H1 (cell line): Measurements from ENCODE around the gene ATP6V0A1. TPM values are rescaled to one million over a fixed set of nuclear protein-coding genes. Genes with fewer than 3 reads are reported as not detected.
A peak's percentile ranks its signal among the peaks of the same experiment; 100 is the strongest.

Source experiments
- ASH2L ChIP-seq: fragments of 200-600, 300-600 bp; sonication (generic); IDR thresholded peaks from one replicate; pipeline ENCODE4 v1.7.1; 2017; ENCODE audit warnings: low read length
- BACH1 ChIP-seq: IDR thresholded peaks from 2 replicates; pipeline ENCODE4 v1.6.1; 2012; ENCODE audit warnings: low read length, improper control_type of control experiment
- BRCA1 ChIP-seq: IDR thresholded peaks from 2 replicates; pipeline ENCODE4 v1.6.1; 2012; ENCODE audit warnings: low read depth, low read length, improper control_type of control experiment
- CBX5 ChIP-seq: fragments of 300-800, 300-1000 bp; sonication (generic); IDR thresholded peaks from 2 replicates; pipeline ENCODE4 v1.7.1; 2016; ENCODE audit warnings: antibody characterized with exemption, low read length, low read depth
- CHD2 ChIP-seq: IDR thresholded peaks from 2 replicates; pipeline ENCODE4 v1.6.1; 2012; ENCODE audit warnings: low read length, improper control_type of control experiment
- CREB1 ChIP-seq: IDR thresholded peaks from 2 replicates; pipeline ENCODE4 v1.6.1; 2012; ENCODE audit warnings: inconsistent platforms
- EP300 ChIP-seq, 2 experiments: IDR thresholded peaks; 1 replicate in 1 of 2; 2 replicates in 1 of 2; pipeline ENCODE4 v1.6.1; 2011 to 2012; ENCODE audit warnings: low read depth in 2 of 2, low read length in 2 of 2, mild to moderate bottlenecking in 2 of 2, borderline replicate concordance in 1 of 2, inconsistent platforms in 1 of 2, moderate library complexity in 1 of 2
- HDAC2 ChIP-seq, 2 experiments: fragments of 300-600 bp in 1 of 2; sonication (generic) in 1 of 2; IDR thresholded peaks; 2 replicates each; pipeline ENCODE4 v1.6.1; 2011 to 2012; ENCODE audit warnings: low read depth in 2 of 2, low read length in 2 of 2, mild to moderate bottlenecking in 2 of 2, moderate library complexity in 2 of 2, borderline replicate concordance in 1 of 2, inconsistent platforms in 1 of 2
- JUN ChIP-seq: IDR thresholded peaks from 2 replicates; pipeline ENCODE4 v1.6.1; 2011; ENCODE audit warnings: low read depth, mild to moderate bottlenecking, improper control_type of control experiment, low read length
- KDM4A ChIP-seq: IDR thresholded peaks from one replicate; pipeline ENCODE4 v1.7.1; 2012; ENCODE audit warnings: low read depth, mild to moderate bottlenecking, moderate library complexity, low read length, inconsistent platforms; ENCODE audit not compliant: severe bottlenecking
- KDM5A ChIP-seq: fragments of 200-600 bp; IDR thresholded peaks from 2 replicates; pipeline ENCODE4 v1.7.1; 2012; ENCODE audit warnings: mild to moderate bottlenecking, low read length, inconsistent platforms, mixed read lengths
- MAFK ChIP-seq: IDR thresholded peaks from 2 replicates; pipeline ENCODE4 v1.6.1; 2012; ENCODE audit warnings: low read depth, mild to moderate bottlenecking, improper control_type of control experiment, low read length
- MAX ChIP-seq: IDR thresholded peaks from 2 replicates; pipeline ENCODE4 v1.6.1; 2012; ENCODE audit warnings: inconsistent platforms
- PHF8 ChIP-seq: fragments of 200-600 bp; sonication (generic); conservative IDR thresholded peaks from 2 replicates; pipeline ENCODE4 v1.7.1; 2012; ENCODE audit warnings: low read depth, mild to moderate bottlenecking, inconsistent platforms, low read length, moderate library complexity
- POLR2A ChIP-seq, 2 experiments: IDR thresholded peaks; 1 replicate in 1 of 2; 2 replicates in 1 of 2; pipeline ENCODE4 v1.6.1; 2011; ENCODE audit warnings: low read depth in 2 of 2, low read length in 2 of 2, mild to moderate bottlenecking in 2 of 2; ENCODE audit errors: control extremely low read depth in 1 of 2
- POU5F1 ChIP-seq: IDR thresholded peaks from 2 replicates; pipeline ENCODE4 v1.6.1; 2011; ENCODE audit warnings: low read depth, mild to moderate bottlenecking, low read length, moderate library complexity
- RFX5 ChIP-seq: IDR thresholded peaks from 2 replicates; pipeline ENCODE4 v1.6.1; 2011; ENCODE audit warnings: low read depth, low read length, improper control_type of control experiment, borderline replicate concordance
- RXRA ChIP-seq: IDR thresholded peaks from 2 replicates; pipeline ENCODE4 v1.6.1; 2011; ENCODE audit warnings: low read depth, mild to moderate bottlenecking, low read length, moderate library complexity; ENCODE audit not compliant: insufficient read depth
- SP2 ChIP-seq: IDR thresholded peaks from 2 replicates; pipeline ENCODE4 v1.6.1; 2012; ENCODE audit warnings: mild to moderate bottlenecking, low read length, inconsistent platforms
- SP4 ChIP-seq: IDR thresholded peaks from 2 replicates; pipeline ENCODE4 v1.6.1; 2012; ENCODE audit warnings: low read length, inconsistent platforms
- TAF7 ChIP-seq: optimal IDR thresholded peaks from 2 replicates; pipeline ENCODE3; 2011; ENCODE audit warnings: low read depth, mild to moderate bottlenecking, inconsistent platforms, low read length, moderate library complexity, borderline replicate concordance
- TCF12 ChIP-seq: IDR thresholded peaks from 2 replicates; pipeline ENCODE4 v1.6.1; 2011; ENCODE audit warnings: low read depth, mild to moderate bottlenecking, low read length
- YY1 ChIP-seq: IDR thresholded peaks from 2 replicates; pipeline ENCODE4 v1.6.1; 2011; ENCODE audit warnings: low read depth, mild to moderate bottlenecking, low read length
- polyA plus RNA-seq, 7 experiments: library from polyadenylated mRNA; depleted of rRNA in 3 of 7; stranded (reverse) in 5 of 7; unstranded in 2 of 7; fragments of >200 nt in 5 of 7; fragments of 200-250 nt in 2 of 7; gene quantifications; 1 replicate in 5 of 7; 2 replicates in 1 of 7; 4 replicates in 1 of 7; pipeline versions ENCODE4 v1.2.1 to v1.2.3, GENCODE V29; 2011 to 2013; ENCODE audit warnings: missing spikeins in 2 of 7, mixed read lengths in 2 of 7
- total RNA-seq: library from RNA; stranded (reverse); fragmentation: NEBNext Ultra II Directional; extraction: Animal tissue kit (Norgen Biotek cat#: 25700); gene quantifications from 2 replicates; pipeline ENCODE4 v1.2.1, GENCODE V29; 2021
- TF ChIP-seq, protein P1 (sequence below): IDR thresholded peaks from 2 replicates; pipeline ENCODE4 v1.6.1; 2011; ENCODE audit warnings: low read depth, mild to moderate bottlenecking, low read length; ENCODE audit not compliant: insufficient read depth

ATP6V0A1 gene
- total and polyA plus RNA-seq, 2 of the 8 experiments (the other 6 are each of a cell fraction or from before 2014, with no cell fraction given) = 55.3 to 63.4 TPM

- TF ChIP-seq KDM4A = peak; percentile 74
- 0 out of 3 replicates have a peak, but pooled peaks of 1 of the 2 experiments have one; percentile 33 for TF ChIP-seq EP300 (IDR thresholded peaks at IDR 0.05; ENCODE audit: borderline replicate concordance in 1 of 2, low read depth in 2 of 2, low read length in 2 of 2)
- peak; percentile 46; the same call in 1 of the 2 replicates for TF ChIP-seq SP4
- no peak for TF ChIP-seq POU5F1
- TF ChIP-seq, protein P1, sequence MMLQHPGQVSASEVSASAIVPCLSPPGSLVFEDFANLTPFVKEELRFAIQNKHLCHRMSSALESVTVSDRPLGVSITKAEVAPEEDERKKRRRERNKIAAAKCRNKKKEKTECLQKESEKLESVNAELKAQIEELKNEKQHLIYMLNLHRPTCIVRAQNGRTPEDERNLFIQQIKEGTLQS = no peak
- TF ChIP-seq TCF12 = 0 out of 2 replicates have a peak, but pooled peaks have one; percentile 22
- TF ChIP-seq PHF8 = peak; percentile 77
- 0 out of 2 replicates have a peak, but pooled peaks have one; percentile 16 for TF ChIP-seq RFX5
- TF ChIP-seq CHD2 = peak; percentile 40; the same call in 1 of the 2 replicates
- TF ChIP-seq KDM5A = no peak
- peak; percentile 33 to 93 for TF ChIP-seq POLR2A (IDR thresholded peaks at IDR 0.05; ENCODE audit: control extremely low read depth in 1 of 2, low read depth in 2 of 2, low read length in 2 of 2)
- TF ChIP-seq RXRA = no peak
- no peak for TF ChIP-seq JUN
- no peak for TF ChIP-seq BACH1
- peak; percentile 84 for TF ChIP-seq TAF7
- no peak for TF ChIP-seq MAFK
- no peak for TF ChIP-seq CBX5
- no peak for TF ChIP-seq SP2
- TF ChIP-seq YY1 = no peak
- TF ChIP-seq ASH2L = peak; percentile 73
- TF ChIP-seq CREB1 = peak; percentile 8; the same call in 1 of the 2 replicates
- no peak for TF ChIP-seq BRCA1
- TF ChIP-seq HDAC2 (IDR thresholded peaks at IDR 0.05; ENCODE audit: borderline replicate concordance in 1 of 2, low read depth in 2 of 2, low read length in 2 of 2) = no peak
- TF ChIP-seq MAX = 0 out of 2 replicates have a peak, but pooled peaks have one; percentile 2
Observed at GRCh38 chr17:42422958-42423712, 35.5 kb upstream of the ATP6V0A1 start, which contains the start of gene CAVIN1 (continued).
